NCI-H446 treated with DMSO at 0.1 percent for 48 hours (cell line): Measurements from ENCODE around the gene TMEM14A.
"Not testable (repeated sequence)": the region's sequence is repeated elsewhere in the genome, so short reads cannot be mapped to it uniquely, and the experiment has no call there.

ENCODE experiments used
- DNase-seq: peaks from one replicate; lab custom pipeline; 2025; lab: John Stamatoyannopoulos, UW

TMEM14A gene, protein sequence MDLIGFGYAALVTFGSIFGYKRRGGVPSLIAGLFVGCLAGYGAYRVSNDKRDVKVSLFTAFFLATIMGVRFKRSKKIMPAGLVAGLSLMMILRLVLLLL

DNA sequence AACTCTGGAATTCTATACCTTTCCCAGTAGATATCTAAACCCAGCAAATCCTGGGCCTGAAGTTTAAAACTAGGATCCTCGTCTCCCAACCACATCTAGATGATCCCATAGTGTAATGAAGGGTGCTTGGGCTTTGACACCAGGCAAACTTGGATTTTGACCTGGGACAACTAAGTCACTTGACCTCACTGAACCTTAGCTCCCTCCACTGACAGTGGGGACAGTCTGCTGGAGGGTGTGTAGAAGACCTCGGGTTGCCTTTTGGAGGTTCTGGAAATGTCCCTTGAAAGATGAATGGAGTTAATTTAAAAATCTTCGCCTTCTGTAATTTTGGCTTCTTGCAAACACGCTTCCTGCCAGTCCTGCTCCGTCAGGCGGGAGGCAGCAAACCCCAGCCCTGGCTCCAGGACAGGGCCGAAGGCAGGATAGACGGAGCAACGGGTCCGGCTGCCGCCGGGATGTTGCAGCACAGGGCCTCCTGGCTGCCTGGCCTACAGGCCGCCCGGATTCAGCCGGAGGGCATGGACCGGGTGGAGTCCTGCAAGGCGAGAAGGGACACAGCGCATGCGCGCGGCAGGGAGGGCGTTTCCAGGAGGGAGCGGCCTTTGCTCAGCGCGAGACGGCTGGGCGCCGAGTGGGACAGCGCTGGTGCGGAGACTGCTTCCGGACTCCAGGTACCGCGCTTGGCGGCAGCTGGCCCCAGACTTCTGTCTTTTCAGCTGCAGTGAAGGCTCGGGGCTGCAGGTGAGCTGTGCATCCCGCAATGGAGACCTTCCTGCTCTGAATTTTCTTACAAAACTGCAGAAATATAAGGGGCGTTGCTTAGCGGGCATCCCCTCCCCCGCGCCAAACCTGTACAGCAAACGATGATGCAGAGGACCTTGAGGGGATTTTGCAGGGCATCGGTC is at the start of gene TMEM14A:
TMEM14A (plus strand) TSS at position 612 of the 908 bp plus-strand sequence. CDS start 5,990 bp downstream, outside the sequence.
- DNase-seq: peak; percentile 73

DNA sequence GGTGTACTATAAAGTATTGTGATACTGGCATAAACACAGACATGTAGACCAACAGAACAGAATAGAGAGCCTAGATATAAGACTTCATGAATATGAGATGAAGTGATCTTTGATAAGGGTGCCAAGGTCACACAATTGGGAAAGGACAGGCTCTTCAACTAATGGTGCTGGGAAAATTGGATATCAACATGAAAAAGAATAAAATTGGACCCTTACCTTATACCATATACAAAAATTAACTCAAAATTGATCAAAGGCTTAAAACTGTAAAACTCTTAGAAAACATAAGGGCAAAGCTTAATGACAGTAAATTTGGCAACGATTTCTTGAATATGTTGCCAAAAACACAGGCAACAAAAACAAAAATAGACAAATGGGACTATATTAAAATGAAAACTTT is 49.3 kb upstream of the TMEM14A start:
- no peak for DNase-seq

- no peak for DNase-seq
Observed at GRCh38 chr6:52622810-52623209, 48.1 kb upstream of the TMEM14A start.

GRCh38 chr6:52632011-52632410 is 38.9 kb upstream of the TMEM14A start:
- no peak for DNase-seq

GRCh38 chr6:52634211-52634610 is 36.7 kb upstream of the TMEM14A start:
- DNase-seq: no peak

DNA sequence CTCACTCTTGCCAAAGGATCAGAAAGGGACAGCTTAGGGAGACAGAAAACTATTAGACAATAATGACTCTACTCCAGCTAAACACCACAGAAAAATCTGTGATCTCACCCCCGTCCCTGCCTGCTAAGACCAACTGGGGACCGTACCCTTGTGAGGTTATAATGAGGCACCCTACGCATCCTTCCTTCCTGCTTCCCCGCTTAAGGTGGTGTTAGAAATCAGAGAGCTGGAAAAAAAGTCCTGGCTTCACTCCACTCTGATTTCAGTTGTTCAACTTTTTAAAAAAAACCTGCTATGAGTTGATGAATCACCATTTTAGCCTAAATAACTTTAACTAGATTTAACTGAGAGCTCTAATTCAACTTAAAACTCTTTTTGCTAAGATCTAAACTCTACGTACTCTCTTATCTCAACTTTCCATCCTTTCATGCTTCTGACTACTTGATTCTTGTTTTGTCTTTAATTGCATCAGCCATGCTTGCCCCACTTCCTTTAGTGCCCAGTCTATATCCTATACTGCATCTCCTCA is 35.8 kb upstream of the TMEM14A start:
- no peak for DNase-seq

DNA sequence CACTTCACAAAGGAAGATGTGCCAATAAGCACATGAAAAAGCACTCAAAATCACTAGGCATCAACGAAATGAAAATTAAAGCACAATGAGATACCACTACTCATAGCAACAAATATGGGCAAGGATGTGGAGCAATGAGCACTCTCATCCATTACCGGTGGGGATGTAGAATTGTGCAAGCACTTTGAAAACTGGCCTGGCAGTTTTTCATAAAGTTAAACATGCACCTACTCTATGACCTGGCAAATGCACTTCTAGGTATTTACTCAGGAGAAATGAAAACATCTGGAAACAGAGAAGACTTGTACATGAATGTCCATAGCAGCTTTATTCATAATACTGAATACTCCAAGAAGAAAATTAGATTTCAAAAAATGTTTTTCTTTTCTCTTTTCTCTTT is 34.1 kb upstream of the TMEM14A start:
- no peak for DNase-seq

GRCh38 chr6:52639493-52639892 is 31.4 kb upstream of the TMEM14A start:
- DNase-seq: no peak

GRCh38 chr6:52640170-52640569 is 30.7 kb upstream of the TMEM14A start:
- DNase-seq: no peak

DNA sequence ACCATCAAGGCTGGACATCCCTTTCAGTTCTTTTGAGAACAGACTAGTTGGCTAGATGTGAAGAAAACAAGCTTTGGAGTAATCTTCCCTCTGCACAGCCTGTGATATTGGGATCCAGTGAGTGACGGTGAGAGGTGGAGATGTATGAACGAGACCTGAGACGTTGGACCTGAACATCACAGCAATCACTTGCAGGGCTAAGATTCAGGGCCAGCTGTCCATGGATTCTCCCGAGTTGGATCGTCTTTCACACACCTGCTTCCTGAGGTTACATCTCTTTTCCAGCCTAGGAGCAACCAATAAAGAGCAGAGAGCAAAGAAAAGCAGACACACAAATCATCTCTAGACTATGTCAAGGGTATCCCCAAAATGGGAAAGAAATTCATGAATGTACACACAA is 30.0 kb upstream of the TMEM14A start:
- DNase-seq: no peak

DNA sequence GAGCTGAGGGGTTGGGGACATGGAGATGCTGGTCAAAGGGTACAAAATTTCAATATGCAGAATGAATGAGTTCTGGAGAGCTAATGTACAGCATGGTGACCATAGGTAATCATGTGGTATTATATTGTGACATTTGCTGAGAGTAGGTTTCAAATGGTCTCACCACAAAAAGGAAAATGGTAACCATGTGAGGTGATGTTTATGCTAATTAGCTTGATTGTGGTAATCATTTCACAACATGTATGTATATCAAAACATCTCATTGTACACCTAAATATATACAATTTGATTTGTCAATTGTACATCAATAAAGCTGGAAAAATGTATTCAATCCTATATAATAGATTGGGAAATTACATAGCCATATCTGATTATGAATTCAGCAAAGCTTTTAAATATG is 29.5 kb upstream of the TMEM14A start:
- no peak for DNase-seq

DNA sequence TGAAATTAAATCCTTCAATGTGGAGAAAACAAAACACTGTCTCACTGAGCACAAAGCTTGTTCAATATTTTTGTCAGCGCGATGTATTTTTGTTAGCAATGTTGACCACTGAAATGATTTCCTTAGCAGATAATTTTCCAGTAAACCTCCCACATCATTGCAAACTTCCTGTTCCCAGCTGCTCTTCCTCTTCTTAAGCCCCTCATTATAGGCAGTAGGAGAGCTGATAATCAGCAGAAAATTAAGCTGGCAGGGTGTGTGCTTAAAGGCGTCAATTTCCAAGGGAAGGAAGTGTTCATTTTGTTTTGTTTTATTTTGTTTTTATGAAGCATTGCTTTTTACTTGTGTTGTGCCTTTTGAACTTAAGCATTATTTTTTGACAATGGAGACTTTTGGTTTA is 29.1 kb upstream of the TMEM14A start:
- no peak for DNase-seq

GRCh38 chr6:52642368-52642767 is 28.5 kb upstream of the TMEM14A start:
- DNase-seq: no peak

DNA sequence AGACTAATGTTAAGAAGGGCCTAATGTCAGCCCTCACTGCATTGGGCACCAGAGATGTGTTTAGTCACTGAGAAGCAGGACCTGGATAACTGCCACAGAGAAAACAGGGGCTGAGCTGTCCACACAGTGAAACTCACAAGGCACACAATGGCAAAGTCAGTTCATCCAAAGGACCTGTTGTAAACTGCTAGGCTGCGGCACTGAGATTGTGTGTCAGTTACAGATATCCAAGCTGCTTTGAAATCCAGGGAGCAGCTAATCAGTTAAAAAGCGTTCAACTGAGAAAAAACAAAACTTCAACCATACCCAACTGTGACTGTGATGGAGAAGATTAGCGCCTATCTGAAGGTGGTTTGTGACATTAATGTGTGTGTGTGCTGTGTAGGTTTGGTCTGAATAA is 27.8 kb upstream of the TMEM14A start:
- no peak for DNase-seq

- no peak for DNase-seq
Observed at GRCh38 chr6:52644253-52644652, 26.7 kb upstream of the TMEM14A start.

- DNase-seq: no peak
Observed at GRCh38 chr6:52645976-52646375, 24.9 kb upstream of the TMEM14A start.

- no peak for DNase-seq
Observed at GRCh38 chr6:52647199-52647598, 23.7 kb upstream of the TMEM14A start.

DNA sequence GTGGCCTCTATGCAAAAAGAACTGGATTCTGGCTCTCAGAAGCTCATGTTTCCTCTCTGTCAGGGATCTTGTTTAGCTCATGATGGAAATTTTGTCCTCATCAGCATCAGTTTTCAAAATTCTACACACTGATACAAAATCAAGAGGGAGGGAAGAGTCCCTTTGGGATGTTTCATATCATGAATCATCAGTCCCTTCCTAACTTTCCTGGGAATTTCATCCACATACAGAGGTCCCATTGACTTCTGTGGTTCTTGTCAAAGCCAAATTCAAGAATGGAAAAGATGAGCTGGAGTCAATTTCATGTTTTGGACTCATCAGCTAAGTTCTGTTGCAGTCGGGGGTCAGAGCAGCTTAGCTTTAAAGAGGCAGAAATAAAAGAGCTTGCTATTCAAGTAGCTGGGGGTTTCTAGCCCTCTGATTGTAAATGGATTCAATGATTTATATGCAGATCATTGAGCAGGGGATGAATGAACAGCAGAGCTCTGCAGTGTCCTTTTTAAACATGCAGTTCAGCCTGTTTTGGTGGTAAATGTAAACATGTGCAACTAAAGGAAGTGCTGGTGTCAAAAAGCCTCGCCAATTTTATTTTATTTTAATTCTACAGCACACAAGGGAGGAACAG is 21.3 kb upstream of the TMEM14A start:
- DNase-seq: no peak

- no peak for DNase-seq
Observed at GRCh38 chr6:52650941-52651340, 20.0 kb upstream of the TMEM14A start.

DNA sequence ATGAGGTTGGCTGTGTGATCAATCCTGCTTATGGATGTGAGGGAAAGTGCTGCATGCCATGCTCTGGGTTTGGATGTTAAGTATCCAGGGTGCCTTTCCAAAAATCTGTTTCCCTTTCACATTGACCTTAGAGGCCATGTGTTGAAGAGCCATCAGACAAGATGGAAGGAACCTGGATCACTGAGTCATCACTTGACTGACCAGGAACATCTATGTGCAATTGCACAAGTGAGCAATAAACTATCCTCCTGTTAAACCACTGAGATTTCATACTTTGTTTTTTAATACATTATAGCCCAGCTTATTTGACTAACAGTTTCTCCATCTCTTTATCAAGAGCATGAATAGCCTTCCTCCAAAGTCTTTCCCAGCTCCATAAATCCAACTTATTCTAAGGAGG is 17.8 kb upstream of the TMEM14A start:
- DNase-seq: no peak

DNA sequence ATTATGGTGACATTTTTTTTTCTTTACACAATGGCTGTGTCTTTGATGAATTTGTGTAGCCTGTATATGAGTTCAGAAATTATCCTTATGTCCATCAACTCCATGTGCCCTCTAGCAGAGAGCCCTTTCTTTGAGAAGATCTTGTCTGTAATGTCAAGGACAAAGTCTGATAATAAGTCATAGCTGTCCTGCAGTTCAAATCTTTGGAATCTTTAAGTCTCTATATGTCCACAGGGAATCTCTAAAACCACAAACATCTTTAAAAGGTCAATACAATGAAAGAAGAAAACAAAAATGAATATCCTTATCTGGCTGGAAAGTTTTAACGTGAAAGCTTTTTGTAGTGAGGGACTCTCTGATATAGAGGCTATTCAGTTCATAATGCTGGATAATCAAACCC is 16.9 kb upstream of the TMEM14A start:
- DNase-seq: no peak

DNA sequence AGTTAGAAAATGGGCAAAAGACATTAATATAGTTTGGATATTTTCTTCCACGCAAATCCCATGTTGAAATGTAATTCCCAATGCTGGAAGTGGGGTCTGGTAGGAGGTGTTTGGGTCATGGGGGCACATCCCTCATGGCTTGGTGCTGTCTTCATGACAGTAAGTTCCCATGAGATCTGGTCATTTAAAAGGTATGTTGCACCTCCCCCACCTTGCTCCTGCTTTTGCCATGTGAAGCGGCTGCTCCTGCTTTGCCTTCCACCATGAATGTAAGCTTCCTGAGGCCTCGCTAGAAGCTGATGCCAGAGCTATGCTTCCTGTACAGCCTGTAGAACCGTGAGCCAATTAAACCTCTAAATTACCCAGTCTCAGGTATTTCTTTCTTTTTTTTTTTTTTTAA is 16.3 kb upstream of the TMEM14A start:
- DNase-seq: no peak

- not testable (repeated sequence) for DNase-seq
Observed at GRCh38 chr6:52655941-52656340, 15.0 kb upstream of the TMEM14A start.
